Kidney (tissue), 14 donors: ENCODE measurements around the gene GRIN1. TPM values are rescaled to one million over a fixed set of nuclear protein-coding genes. Genes with fewer than 3 reads are reported as not detected.

Experiments used
- DNase-seq, 5 donors: peaks; one replicate each; pipeline ENCODE4 v3.0.0-alpha.2; 2013 to 2020
- FAIRE-seq: peaks from 2 replicates; lab custom pipeline; 2012; peaks lifted over from hg19 to GRCh38; lab: Jason Lieb, UNC
- H3K27ac ChIP-seq, 2 donors: one replicate each; pipeline ENCODE4 v1.7.0; 2013; ENCODE audit warnings: low read depth in 2 of 2, low read length in 2 of 2, inconsistent platforms in 1 of 2
- H3K27me3 ChIP-seq: one replicate; pipeline ENCODE4 v1.7.1; 2013; ENCODE audit warnings: low read length, inconsistent platforms; ENCODE audit not compliant: control insufficient read depth, insufficient read depth
- H3K36me3 ChIP-seq, 3 donors: one replicate each; pipeline versions ENCODE4 v1.7.0 to v1.7.1; 2013; ENCODE audit warnings: low read length in 3 of 3, control low read depth in 1 of 3, inconsistent platforms in 1 of 3; ENCODE audit not compliant: insufficient read depth in 3 of 3, control insufficient read depth in 2 of 3
- H3K4me1 ChIP-seq, 3 donors: one replicate each; pipeline versions ENCODE4 v1.7.0 to v1.7.1; 2013; ENCODE audit warnings: low read length in 3 of 3, inconsistent platforms in 1 of 3, low read depth in 1 of 3; ENCODE audit not compliant: control insufficient read depth in 2 of 3, insufficient read depth in 2 of 3
- H3K4me3 ChIP-seq, 3 donors: one replicate each; pipeline versions ENCODE4 v1.7.0 to v1.8.1; 2013; ENCODE audit warnings: low read length in 3 of 3, control low read depth in 1 of 3, inconsistent platforms in 1 of 3
- H3K9ac ChIP-seq, 3 donors: one replicate each; pipeline versions ENCODE4 v1.7.0 to v1.7.1; 2013; ENCODE audit warnings: low read length in 3 of 3, control low read depth in 1 of 3, inconsistent platforms in 1 of 3
- H3K9me3 ChIP-seq, 3 donors: one replicate each; pipeline versions ENCODE4 v1.7.0 to v1.7.1; 2013; ENCODE audit warnings: low read length in 3 of 3, control low read depth in 1 of 3, inconsistent platforms in 1 of 3; ENCODE audit not compliant: control insufficient read depth in 2 of 3, insufficient read depth in 1 of 3
- CTCF ChIP-seq: IDR thresholded peaks from 3 replicates; pipeline ENCODE4 v1.5.1; 2012; ENCODE audit warnings: mild to moderate bottlenecking, moderate library complexity, borderline replicate concordance; ENCODE audit not compliant: insufficient read depth; ENCODE audit errors: extremely low read depth
- intact Hi-C: fragments of 100-400 bp; cut with DNase I; formaldehyde crosslinking; loops from one replicate; pipeline ENCODE4 v1.11.1; 2022
- polyA plus RNA-seq: library from polyadenylated mRNA; stranded (reverse); fragments of 350-450 nt; fragmentation: Illumina TruSeq; extraction: RNeasy Lipid Tissue Mini Kit (QIAGEN cat#74804); gene quantifications from one replicate; pipeline ENCODE4 v1.2.3, GENCODE V29; 2014; ENCODE audit warnings: low read depth, low replicate concordance; ENCODE audit not compliant: insufficient read depth
- total RNA-seq: library from RNA; stranded (reverse); fragmentation: NEBNext Ultra II Directional; extraction: Animal tissue kit (Norgen Biotek cat#: 25700); gene quantifications from one replicate; pipeline ENCODE4 v1.2.1, GENCODE V29; 2021
- donor health status: control.
- donor health status: control.
- donor health status: control.
- donor health status: control.
- donor health status: control.
- donor health status: DM: yes; HTN: yes; CAD: no.
- donor health status: Normal renal cell carcinoma (clear cell type).

The GRIN1 gene
- total and polyA plus RNA-seq, 2 donors from 2014 or later = 0.47 TPM; not detected in 1

GRCh38 chr9:137162505-137163364 is 23.8 kb downstream of the GRIN1 start:
- FAIRE-seq = no peak
- Histone ChIP-seq H3K9me3 (no peaks in the 10 kb centered on the region), H3K36me3 (no peaks in the 10 kb centered on the region), H3K4me3 (no peak overlapping the region), H3K4me1 (peaks cover 0 to 4% (median 0%) of the 10 kb centered on the region in 3 donors), H3K27ac (no peak overlapping the region), H3K9ac (no peak overlapping the region), H3K27me3 (peaks cover 43% of the 10 kb centered on the region)
- intact Hi-C loops = no loop called here
- peak; percentile 22 for TF ChIP-seq CTCF
- no peak for DNase-seq

- H3K4me3 ChIP-seq = no peak overlapping the region
- peaks cover 0 to 6% (median 0%) of the 10 kb centered on the region in 3 donors for H3K4me1 ChIP-seq
- FAIRE-seq (no peak), DNase-seq (no peak)
- H3K27ac ChIP-seq = no peak overlapping the region
- H3K9ac ChIP-seq = no peak overlapping the region
- no peak for TF ChIP-seq CTCF
- intact Hi-C loops = no loop called here
- H3K27me3 ChIP-seq = peaks cover 38% of the 10 kb centered on the region
- no peaks in the 10 kb centered on the region for H3K9me3 ChIP-seq
- no peaks in the 10 kb centered on the region for H3K36me3 ChIP-seq
Observed at GRCh38 chr9:137163365-137163715, 24.4 kb downstream of the GRIN1 start.

GRCh38 chr9:137163805-137164204 is 24.9 kb downstream of the GRIN1 start:
- DNase-seq (no peak), FAIRE-seq (no peak)
- peaks cover 0 to 6% (median 0%) of the 10 kb centered on the region in 3 donors for H3K4me1 ChIP-seq
- H3K4me3 ChIP-seq = no peak overlapping the region
- intact Hi-C loops = no loop called here
- peaks cover 37% of the 10 kb centered on the region for H3K27me3 ChIP-seq
- no peaks in the 10 kb centered on the region for H3K36me3 ChIP-seq
- no peak overlapping the region for H3K27ac ChIP-seq
- no peaks in the 10 kb centered on the region for H3K9me3 ChIP-seq
- no peak overlapping the region for H3K9ac ChIP-seq
- TF ChIP-seq CTCF = no peak
